HG02970 (cell line): ENCODE results near the gene SCO2.

Experiments
- ATAC-seq: cut with Tn5 transposase; IDR thresholded peaks from one replicate; pipeline ENCODE4 v1.9.1; 2021; ENCODE audit warnings: mild to moderate bottlenecking, moderate library complexity, moderate number of reproducible peaks; ENCODE audit not compliant: unreplicated experiment, low FRiP score

SCO2 gene, protein sequence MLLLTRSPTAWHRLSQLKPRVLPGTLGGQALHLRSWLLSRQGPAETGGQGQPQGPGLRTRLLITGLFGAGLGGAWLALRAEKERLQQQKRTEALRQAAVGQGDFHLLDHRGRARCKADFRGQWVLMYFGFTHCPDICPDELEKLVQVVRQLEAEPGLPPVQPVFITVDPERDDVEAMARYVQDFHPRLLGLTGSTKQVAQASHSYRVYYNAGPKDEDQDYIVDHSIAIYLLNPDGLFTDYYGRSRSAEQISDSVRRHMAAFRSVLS

DNA sequence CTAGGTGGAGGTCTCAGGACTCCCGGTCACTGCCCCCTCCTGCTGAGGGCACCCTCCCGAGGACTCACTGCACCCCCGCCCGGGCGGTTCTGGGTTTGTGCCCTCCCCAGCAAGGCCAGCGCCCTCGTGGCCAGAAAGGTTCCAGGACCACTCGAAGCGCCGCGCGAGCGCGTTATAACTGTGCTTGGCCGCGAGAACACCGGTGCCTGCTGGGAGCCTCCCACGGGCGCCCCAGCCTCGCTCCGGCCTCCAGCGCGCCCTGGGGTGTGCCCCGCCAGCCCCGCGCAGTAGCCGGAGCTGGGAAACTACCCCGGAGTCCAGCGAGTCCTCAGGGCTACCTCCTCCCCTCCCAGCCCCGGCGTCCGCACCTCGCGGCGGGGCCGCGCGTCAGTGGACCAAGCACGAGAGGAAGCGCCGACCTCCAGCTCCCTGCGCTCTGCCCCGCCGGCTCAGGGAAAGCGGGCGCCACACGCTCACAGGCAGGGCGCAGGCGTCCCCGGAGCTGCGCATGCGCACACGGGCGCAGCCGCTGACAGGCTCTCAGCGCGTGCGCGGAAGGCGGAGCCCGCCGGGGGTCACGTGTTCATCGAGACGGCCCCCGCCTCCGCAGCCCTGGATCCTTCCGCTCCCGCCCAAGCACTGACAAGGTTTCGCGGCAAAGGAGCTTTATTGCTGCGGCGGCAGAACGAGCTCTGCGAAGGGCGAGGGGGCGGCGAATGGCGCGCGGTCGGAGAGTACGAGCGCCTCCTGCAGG, at the start of gene SCO2:
SCO2 (minus strand) TSS at position 495 of the 754 bp plus-strand sequence. CDS start 1,187 bp downstream, outside the sequence.
- ATAC-seq, result peak; percentile 46

DNA sequence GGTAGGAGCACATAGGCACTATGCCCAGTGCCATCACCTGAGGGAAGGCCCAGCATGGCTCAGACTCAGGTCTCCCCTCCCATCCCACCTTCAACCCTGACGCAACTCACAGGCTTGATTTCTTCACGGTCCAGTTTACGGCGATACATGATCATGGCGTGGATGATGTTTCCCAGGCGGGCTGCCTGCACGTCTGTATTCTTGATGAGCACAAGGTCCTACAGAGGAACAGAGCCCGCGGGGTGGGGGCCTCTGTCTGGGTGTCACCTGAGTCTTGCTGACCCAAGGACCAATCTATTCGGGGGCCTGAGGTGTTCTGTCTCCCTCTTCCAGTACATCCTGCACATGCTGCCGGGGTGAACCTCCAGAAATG, 49.0 kb upstream of the SCO2 start:
- no peak for ATAC-seq

DNA sequence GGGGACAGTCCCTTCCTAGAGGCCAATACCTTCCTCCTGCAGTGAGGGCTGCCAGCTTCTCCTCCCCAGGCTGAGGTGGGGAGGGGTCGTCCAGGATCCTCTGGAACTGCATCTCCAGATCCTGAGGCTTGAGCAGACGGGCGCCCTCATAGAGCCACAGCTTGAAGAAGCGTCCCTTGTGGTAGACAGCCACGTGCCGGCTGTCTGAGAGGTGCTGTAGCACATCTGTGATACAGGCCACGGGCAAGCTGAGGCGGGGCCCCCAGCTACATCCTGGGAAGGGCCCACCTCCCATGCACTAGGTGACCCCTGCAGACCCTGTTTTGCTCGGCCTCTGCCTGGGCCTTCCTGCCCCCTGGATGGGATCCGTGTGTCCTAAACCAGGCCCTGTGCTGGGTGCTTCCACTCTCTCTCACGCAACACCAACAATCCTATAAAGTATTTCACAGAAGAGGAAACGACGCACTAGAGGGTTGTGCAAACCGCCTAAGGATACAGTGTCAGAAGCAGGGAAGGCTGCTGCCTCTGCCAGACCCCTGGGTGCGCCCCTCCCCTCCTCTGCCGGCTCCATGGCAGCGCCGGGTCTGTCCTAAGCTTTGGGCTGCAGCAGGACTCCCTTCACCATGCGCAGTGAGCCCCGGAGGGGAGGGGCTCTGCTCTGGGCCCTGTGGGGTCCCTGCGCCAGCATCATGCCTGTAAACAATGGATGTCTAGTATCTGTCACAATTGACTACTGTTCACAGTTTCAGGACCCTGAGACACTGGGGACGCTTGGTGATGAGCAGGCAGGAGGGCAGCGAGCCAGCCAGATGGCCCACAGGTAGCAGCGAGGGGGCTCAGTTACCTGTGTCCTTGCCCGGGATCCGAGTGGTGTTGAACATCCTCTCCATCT, 48.3 kb upstream of the SCO2 start:
- no peak for ATAC-seq

DNA sequence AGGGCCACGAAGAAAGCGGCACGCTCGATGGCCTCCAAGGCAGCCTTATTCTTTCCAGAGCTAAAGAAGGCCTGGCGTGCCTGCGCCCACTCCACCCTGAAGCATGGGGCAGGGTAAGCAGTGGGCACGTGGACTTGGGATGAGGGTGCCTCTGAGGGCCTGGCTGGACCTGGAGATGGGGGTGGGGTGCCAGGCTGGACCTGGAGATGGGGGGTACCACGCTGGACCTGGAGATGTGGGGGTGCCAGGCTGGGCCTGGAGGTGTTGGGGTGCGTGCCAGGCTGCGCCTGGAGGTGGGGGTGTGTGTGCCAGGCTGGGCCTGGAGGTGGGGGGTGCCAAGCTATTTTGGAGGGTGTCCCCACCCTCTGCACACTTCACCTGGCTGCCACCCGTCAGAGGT, 47.6 kb upstream of the SCO2 start:
- no peak for ATAC-seq

DNA sequence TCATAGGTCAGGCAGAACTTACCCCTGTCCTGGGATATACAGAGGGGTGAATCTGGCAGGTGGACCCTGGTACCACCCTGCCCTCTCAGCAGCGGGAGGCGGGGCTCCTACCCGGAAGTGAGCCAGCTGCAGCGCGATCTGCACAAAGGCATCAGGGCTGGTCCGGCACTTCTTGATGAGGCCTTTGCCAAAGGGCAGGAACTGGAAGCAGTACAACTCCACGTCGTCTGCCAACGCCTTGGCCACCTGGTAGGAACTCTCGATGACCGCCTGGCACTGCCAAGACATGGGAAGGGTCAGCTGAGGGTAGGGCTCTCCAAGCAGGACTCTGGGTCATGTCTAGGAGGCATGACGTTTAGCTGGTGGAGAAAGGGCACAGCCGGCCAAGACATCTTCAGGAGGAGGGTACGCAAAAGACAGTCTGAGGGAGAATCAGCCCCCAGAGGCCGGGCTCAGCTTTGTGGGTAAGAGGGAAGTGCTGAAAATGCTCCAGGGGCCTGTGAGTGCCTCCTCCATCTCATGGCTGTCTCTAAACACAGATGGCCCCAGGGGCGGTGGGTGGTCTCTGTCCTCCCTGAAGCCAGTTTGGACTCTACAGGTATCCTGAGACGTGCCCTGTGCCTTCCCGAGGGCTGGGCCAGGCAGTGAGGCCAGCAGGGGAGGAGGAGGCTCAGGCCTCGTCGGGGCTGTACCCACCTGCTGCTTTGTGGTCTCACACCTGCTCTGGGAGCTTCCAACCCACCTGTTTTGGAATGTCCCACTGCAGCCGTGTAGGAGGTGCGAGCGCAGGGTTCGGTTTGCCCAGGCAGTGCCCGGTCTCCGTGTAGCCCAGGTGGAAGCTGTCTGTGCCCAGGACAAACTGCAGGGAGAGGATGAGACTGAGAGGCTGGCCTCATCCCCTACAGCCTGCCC, 46.1 kb upstream of the SCO2 start:
- no peak for ATAC-seq

DNA sequence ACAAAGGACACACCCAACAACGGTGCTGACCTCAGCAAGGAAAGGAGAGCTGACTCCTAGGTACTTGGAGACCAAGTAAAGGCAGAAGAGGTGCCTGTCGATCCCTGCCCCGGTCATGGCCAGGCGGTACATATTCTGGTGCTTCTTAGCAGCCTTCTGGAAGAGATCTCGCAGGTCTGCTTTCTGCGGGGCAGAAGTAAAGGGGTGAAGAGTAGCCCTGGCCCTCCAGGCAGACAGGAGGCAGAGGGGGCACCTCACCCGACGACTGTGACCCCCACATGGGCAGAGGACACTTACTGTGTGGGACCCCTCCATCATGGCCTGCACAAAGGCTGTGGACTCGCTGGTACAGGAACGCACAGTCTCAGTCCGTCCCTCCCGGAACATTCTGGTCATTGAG, 45.5 kb upstream of the SCO2 start:
- ATAC-seq, result no peak

DNA sequence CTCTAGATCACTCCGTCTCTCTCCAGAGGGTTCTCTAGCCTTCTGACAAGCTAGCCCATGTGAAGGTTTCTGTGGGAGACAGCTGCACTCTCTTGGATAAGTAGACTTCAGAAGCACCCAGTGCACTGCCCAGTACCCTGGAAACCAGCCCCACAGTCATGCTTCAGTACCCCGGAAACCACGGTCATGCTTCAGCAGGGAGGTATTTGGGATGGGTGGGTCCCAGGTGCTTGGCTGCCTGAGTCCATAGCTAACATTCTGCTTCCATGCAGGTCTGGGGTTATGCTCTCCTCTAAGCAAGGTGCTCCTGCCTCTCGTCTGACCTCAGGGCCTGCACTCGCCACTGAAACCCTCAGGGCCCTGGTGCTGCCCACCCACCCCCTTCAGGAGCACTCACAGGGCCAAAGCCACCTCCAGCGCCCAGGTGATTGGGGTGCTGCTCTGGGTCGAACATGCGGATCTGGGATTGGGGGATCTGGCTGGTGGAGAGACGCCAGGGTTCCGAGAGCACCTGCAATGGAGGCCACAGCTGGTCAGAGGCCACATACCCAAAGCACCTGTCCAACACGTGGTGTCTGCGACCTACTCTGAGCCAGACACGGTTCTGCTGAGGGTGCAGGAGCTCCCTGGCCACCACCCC, 44.6 kb upstream of the SCO2 start:
- ATAC-seq, result no peak

DNA sequence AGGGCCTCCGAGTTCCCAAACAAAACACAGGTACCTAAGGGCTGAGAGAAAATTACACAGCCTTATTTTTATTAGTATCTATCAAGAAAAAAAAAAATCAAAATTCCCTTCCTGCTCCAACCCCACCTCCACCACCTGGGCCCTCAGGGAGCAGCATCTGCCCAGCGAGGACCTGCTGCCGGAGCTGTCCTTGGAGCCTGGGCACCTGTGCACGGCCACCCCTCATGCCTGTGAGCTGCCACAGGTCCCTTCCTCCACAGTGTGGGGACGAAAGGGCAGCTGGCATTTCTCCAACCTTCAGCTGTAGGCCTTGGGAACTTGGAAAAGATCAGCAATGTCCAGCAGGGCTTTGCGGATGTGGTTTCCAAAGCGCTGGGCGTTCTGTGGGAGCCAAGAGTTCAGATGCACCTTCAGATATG, 43.7 kb upstream of the SCO2 start:
- no peak for ATAC-seq

DNA sequence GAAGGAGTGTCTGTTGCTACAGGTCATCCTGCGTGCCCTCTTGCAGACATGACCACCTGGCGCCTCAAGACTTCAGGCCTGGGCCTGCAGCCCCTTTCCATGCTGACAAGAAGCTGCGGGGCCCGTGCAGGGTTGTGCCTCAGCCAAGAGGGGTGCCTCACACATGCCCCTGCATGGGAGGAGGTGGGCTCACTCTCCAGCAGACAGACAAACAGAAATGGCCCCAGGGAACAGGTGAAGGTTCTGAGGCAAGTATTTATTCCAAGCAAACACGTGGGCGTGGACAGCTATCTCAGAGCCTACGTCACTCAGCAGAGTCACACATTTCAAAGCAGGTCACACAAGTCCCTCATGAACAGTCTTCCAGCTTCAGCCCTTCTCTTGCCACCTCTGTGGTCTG, 43.2 kb upstream of the SCO2 start:
- no peak for ATAC-seq

DNA sequence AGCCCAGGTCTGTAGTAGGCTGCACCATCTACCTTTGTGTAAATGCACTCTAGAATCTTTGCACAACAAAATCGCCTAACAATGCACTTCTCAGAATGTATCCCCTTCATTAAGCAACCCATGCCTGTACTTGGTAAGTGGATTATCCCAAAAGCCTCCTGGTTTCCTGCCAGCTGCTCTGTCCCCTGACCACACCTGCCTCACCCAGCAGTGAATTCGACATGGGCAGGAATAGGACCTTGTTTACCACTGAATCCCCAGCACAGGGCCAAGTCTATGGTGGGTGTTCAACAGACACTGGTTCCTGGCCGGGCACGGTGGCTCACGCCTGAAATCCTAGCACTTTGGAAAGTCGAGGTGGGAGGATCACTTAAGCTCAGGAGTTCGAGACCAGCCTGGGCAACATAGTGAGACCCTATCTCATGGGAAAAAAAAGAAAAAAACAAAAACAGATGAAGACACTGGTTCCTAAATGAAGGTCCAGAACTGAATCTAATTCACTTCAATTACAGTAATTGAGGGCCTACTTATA, 42.4 kb upstream of the SCO2 start:
- no peak for ATAC-seq

DNA sequence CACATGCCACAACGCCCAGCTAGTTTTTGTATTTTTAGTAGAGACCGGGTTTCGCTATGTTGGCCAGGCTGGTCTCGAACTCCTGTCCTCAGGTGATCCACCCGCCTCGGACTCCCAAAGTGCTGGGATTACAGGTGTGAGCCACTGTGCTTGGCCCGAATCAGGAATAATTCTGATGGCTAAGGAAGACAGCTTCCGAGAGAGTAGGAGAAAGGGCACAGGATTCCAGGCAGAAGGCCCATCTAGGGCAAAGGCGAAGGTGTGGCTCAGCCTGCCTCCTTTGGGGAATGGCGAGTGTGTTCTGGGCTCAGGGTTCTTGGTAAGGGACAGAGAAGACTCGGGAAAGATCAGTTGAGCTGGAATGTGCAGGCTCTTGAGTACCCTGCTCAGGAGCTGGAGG, 38.9 kb upstream of the SCO2 start:
- ATAC-seq, result no peak

DNA sequence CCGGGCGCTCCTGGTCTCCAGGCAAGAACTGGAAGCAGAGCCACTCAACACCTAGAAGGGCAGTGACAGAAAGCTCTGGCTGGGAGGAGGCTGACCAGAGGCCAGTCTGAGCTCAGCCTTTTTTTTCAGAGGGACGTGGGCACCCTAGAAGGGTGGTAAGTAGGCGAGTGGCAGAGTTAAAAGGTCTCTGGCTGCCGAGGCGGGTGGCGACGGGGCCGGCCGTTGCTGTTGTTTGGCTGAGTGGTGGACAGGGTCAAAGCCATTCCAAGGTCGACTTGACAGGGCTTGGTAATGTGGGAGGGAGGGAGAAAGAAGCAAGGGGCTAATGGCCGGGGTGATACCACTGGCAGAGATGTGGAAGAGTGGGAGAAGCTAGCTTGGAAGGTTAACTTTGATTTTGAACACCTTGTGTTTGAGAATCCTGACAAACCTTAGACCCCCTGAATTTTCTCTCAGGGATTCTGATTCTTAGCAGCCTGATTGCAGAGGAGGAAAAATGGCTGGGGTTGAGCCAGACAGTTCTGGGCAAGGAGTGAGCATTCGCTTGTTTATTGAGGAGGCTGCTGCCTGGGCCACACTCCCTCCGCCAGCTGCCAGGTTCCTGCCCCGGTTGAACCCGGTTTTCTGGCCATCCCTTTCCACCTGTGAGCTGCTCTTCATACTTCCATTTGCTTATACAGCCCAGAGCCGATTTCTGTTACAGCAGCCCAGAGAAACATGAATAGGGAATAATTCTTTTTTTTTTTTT, 38.2 kb upstream of the SCO2 start:
- no peak for ATAC-seq

DNA sequence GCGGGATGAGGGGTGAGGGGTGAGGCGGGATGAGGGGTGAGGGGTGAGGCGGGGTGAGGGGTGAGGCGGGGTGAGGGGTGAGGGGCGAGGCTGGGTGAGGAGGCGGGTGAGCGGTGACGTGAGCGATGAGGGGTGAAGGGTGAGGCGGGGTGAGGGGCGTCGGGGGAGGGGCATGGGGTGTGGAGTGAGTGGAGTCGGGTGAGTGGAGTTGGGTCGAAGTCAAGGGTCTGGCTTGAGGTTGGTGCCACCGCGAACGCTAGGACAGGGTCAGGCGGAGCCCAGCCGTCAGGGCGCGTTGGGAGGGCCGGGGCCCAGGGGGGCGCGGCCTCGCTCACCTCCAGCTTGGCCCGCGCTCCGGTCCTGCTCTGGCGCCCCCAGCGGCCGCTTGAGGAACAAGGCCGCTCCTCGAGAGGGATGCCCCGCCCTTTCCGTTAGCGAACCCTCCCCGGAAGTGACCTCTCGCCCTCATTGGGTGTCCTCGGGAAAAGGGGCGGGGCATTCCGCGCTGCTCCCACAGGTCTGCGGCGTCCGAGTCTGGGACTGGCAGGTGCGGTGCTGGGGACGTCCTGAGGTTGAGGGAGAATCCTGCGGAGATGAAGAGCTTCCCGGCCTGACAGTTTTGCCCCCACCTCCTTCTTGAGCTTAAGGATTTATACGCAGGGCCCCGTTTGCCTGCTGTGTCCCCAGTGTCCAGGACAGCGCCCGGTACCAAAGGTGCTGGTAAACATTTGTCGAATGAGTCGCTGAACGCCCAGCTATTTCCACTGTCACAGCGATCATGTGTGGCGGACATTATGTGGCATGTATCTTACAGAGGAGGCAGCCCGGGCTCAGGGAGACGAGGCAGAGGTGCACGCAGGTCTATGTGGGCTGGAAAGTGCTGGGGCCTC, 37.4 kb upstream of the SCO2 start, which contains the start of gene SYCE3:
SYCE3 (minus strand) TSS at position 397 of the 890 bp plus-strand sequence. CDS start 6,514 bp downstream, outside the sequence.
- peak; percentile 88 for ATAC-seq

DNA sequence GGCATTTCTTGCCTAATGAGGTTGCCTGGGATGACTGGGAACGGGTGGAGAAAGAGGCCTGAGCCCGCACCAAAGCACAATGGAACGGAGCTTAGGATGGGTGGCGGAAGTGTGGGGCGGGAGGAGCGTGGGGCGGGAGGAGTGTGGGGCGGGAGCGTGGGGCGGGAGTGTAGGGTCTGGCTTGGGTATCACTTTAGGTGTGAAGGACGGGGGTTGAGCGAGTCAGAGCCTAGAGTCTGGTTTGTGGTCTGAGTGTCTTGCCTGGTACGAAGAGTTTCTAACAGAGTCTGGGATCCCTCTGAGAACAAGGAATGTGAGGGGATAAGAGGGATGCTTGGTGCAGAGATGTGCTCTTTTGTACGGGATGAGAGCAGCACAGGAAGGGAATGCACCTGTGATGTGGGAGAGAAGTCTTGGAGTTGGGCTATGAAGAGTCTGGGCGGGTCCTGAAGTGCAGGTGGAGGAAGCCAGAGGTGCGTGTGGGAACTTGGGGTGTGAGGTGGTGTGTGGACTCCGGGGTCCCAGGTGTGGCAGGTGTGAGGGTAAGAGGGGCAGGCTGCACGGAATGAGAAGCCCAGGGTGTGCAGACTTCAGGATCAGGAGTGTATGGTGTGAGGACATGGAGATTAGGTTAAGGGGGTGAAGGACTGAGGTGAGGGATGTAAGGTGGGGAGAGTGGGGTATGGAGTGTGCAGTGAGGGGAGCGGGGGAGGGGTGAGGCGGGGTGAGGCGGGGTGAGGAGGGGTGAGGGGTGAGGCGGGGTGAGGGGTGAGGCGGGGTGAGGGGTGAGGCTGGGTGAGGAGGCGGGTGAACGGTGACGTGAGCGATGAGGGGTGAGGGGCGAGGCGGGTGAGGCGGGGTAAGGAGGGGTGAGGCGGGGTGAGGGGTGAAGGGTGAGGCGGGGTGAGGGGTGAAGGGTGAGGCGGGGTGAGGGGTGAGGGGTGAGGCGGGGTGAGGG, 36.3 kb upstream of the SCO2 start:
- ATAC-seq, result no peak

DNA sequence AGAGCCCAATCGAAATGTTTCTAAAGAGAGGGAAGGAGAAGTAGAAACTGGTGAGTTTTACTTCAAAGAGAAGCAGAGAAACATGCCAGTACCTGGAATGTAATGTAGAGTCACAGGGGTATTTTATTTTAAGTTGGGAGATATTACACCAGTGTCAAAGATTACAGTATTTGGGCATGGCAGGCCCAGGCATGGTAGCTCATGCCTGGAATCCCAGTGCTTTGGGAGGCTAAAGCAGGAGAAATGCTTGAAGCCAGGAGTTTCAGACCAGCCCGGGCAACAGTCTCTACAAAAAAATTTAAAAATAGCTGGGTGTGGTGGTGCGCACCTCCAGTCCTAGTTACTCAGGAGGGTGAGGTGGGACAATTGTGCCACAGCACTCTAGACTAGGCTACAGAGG, 34.6 kb upstream of the SCO2 start:
- ATAC-seq, result no peak

DNA sequence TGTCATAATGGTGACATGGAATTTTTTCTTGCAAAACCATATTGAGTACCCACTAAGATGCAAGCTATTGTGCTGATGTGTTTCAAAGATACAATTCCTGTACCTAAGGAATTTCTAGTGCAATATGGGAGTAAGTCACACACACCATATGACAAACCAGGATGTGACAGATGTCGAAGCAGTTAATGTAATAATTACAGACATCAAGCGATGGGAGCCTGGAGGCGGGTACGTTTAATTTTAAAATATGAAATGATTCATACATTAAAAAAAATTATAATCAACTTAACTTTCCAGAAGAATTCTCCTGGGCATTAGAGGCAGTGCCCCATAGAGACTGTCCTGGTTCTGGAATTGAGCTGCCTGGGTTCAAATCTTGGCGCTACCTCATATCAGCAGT, 31.3 kb upstream of the SCO2 start:
- no peak for ATAC-seq
